Measurements from ENCODE around the gene ZDHHC11.
"Not testable (repeated sequence)": the region's sequence is repeated elsewhere in the genome, so short reads cannot be mapped to it uniquely, and the experiment has no call there.

ZDHHC11 gene

DNA sequence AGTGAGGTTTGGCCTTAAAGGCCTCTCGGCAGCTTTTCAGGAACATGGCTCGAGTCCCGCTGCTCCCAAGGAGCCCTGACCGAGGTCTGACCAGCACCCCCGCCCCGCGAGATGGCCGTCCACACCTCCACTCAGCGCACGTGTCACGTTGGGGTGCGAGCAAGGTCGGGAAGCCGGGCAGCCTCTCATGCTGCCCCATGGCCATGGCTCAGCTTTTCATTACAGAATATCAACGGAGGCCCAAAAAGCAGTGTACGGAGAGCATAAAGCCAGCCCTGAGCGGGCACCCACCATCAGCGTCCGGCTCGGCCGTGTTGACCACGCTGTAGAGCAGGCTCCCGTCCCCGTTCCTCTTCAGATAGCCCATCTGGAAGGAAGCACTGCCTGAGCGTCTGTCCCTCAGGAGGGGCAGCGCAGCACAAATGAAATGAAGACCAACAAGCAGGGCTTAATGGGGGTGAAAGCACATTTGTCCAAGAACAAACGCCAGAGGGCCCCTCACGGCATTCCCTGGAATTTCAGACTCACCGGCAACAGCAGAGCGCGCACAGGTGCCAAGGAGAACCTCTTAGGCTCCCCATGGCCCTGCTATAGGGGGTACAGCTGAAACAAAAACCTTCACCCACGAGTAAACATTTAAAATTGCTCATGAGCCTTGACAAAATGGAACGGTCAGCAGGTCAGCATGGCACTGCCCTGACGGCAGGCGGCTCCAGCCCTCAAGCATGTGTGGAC lies 30.2 kb upstream of the ZDHHC11 start:
- DNase-seq (ENCODE audit: low read depth in 2 of 2): no peak

DNA sequence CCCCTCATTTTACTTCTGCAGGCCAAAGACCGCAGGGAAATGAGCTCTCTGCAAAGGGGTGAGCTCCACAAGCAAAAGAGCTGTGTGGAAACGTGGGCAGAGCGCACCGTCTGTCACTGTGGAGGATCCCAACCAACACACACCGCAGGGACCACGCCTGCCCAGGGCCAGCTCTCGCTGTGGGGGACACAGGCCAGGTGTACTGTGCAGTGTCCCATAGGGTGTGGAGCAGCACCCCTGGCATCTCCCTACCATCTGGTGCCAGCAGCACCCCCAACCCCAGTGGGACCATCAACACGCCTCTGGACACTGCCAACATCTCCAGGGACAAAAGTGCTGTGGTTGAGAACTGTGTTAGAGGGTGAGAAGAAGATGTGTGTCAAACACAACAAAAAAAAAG lies 27.9 kb upstream of the ZDHHC11 start:
- not testable (repeated sequence) for DNase-seq (ENCODE audit: low read depth in 2 of 2)

DNA sequence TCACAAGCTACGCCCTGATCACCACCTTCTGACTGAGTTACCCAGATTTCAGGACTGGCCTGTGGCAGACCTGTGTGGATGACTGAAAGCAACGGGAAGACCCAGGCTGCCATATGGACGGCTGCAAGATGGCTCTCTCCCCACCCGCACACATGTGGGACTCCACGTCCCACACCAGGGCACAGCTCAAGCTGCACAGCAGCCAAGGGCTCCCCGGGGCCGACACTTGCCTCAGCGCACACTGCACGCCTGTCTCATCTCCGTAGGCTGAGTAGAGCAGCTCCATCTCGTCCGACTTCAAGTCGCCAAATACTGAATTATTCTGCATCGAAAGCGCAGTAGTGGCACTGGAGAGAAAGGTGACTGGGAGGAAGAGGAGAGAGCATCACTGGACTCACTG lies 27.3 kb upstream of the ZDHHC11 start:
- no peak for DNase-seq (ENCODE audit: low read depth in 2 of 2)

DNA sequence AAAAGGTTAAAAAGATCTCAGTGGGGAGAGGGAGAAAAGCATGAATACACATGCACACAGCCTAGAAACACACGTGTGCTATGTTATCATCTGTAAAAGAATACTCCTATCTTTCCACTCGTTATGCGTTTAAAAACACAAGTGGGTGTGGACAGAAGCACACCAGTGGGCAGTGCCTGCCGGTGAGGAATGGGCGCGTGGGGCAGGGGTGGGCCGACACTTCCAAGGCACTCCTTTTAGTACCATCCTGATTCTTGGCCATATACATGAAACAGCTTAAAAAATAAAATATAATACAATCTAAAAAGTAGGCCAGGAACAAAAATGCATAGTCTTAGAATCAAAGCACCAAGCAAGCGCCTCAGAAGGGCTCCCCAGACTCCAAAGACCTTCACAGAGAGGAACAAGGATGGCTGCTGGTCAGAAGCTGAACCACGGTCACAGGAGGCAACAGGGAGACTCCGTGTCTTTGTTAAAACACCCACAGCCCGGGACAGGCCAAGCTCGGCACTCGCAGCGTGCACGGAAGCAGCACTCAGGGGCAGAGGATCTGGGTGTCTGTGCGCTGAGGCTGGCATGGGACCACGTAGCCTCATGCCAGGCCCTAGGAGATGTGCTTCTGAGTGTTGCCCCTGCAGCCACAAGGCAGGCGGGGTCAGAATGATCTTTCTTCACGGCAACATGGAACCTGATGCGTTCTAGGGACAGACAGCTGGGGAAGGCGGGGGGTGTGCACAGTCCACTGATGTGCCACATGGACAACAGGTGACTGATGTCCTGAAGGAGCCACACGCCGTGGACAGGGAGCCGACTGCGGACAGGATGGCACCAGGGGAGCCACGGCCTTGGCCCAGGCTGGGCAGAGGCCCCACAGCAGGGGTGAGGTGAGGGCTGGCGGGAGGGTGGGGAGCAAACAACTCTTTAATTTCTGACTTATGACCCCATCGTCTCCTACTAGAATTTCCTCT lies 25.9 kb upstream of the ZDHHC11 start:
- DNase-seq (ENCODE audit: low read depth in 2 of 2): no peak

DNA sequence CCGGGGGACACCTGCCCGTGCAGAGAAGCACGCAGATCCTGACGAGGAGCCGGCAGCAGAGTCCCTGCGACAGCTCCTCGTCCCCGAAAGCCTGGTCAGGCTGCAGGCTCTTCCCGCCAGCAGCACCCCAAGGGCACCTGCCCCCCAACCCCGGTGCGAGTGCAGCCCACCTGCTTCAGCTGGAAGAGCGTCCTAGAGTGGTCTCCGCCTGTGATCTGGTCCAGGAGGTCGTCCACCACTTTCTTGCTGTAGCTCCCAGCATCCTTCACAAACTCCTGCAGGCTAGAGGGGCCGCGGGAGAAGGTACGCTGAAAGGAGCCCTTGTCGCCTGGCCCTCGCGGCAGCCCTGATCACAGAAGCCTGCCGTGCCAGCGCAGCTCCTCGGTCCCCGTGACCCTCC lies 25.1 kb upstream of the ZDHHC11 start:
- DNase-seq (ENCODE audit: low read depth in 2 of 2): no peak

DNA sequence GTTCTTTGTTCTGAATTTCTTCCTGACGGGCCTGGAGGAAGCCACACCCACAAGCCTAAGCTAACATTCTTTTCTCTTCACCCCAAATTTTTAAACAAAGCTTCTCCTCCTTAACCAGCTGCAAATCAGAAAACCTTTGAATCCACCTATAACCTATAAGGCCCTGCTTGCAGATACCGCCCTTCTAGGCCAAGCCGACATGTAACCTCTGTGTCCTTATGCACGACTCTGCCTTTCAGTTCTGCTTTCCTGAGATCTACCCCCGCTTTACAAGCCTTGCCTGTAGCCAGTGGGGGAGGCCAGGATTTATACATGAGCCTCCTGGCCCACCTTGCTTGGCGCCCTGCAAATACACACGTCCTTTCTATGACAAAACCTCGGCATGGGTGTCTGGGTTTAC lies 22.5 kb upstream of the ZDHHC11 start:
- no peak for DNase-seq (ENCODE audit: low read depth in 2 of 2)

DNA sequence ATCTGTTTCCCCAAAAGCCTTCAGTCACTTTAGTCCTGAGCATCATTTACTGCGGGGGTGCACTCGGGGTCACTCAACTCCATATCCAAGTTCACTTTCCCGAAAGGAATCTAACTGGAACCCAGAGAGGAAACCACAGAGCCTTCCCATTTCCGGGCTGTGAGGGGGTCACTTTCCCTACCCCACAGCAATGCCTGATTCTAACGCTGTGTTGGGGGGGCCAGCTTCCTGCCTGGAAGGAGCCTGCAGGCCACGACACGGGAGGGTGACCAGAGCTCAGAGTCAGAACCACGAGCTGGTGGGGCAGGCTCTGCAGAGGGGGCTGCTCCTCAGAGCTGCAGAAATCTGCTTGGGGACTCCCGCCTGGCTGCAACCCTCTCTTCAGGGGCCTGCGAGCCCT lies 21.5 kb upstream of the ZDHHC11 start:
- no peak for DNase-seq (ENCODE audit: low read depth in 2 of 2)

DNA sequence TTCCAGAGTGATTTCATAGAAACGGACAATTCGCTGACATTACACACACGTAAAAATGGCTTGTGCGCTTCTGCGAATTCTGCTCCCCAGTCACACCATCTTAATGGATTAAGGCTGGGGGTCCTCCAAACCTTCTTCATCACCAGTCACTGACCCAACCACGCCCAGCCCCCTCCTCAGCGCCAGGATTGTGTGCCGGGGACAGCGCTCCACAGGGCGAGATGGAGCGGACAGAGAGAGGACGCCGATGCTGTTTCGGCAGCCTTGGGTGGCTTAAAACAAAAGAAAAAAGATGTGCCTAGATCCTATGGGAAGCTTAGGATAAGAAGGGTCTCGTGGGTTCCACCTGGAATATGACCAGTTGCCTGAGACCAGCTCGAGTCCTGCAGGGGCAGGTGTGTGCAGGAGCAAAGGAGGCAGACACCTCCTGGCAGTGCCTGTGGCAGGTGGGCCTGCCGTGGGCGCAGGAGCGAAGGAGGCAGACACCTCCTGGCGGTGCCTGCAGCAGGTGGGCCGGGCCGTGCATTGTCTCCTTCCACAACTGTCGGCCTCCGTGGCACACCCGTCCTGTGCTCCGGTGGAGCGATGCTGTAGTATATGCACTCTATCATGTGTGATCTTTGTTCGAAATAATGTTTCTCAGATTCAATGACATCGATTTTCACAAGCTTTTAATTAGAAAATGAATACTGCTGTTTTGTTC lies 21.0 kb upstream of the ZDHHC11 start:
- no peak for DNase-seq (ENCODE audit: low read depth in 2 of 2)

DNA sequence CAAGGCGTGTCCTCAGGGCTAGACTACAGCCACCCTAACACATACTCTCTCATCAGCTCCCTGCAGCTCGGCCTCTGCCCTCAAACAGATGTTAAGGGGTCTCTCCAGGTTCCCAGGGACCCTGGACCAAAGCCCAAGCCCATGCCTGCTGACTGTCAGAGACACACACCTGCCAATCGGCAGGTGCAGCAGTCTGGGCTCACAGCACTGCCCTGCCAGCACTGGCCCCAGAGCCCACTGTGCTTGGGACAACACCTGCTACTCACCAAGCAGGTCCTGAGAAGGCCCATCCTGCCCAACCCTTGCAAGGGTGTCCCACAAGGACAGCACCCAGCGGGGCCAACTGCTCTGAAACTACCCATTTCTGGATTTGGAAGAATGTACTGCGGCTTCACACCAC lies 20.2 kb upstream of the ZDHHC11 start:
- no peak for DNase-seq (ENCODE audit: low read depth in 2 of 2)

DNA sequence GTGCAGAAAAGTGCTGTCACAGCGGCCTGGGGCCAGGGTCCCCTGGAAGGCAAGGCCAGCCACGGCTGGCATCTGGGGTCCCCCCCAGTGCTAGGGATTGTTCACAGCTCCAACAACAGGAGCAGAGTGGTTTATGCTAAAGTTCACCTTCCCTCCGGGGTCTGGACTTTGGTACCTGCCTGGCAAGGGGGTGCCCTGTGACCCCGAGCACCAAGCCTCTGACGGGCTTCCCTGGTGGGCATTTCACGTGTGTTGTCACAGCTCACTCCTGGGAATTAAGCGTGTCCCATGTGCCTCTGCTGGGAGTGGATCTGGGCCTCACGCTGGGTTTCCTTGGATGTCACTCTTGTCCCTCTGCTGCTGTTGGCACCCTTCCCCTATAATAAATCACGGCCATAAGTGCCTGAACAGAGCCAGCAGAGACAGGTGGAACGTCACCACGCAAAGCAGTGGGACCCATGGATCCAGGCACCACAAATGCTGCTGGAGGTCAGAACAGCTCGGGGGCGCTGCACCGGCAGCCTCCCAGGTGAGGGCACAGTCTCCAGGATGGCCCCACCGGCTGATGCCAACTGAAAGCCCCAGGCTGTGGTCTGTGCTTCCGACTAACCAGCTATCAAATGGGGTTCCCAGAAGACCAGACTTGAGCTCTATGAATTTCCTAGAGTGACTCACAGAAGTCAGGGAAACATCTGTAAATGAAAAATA lies 17.8 kb upstream of the ZDHHC11 start:
- no peak for DNase-seq (ENCODE audit: low read depth in 2 of 2)

DNA sequence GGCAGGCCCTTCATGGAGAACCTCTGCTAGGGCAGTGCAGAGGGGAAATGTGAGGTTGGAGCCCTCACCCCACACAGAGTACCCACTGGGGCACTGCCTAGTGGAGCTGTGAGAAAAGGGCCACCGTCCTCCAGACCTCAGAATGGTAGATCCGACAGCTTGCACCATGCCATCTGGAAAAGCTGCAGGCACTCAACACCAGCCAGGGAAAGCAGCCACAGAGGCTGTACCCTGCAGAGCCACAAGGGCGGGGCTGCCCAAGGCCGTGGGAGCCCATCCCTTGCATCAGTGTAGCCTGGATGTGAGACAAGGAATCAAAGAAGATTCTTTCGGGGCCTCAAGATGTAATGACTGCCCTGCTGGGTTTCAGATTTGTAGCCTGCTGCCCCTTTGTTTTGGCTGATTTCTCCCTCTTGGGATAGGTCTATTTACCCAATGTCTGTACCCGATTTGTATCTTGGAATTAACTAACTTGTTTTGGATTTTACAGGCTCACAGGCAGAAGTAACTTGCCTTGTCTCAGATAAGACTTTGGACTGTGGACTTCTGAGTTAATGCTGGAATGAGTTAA lies 16.6 kb upstream of the ZDHHC11 start:
- no peak for DNase-seq (ENCODE audit: low read depth in 2 of 2)

DNA sequence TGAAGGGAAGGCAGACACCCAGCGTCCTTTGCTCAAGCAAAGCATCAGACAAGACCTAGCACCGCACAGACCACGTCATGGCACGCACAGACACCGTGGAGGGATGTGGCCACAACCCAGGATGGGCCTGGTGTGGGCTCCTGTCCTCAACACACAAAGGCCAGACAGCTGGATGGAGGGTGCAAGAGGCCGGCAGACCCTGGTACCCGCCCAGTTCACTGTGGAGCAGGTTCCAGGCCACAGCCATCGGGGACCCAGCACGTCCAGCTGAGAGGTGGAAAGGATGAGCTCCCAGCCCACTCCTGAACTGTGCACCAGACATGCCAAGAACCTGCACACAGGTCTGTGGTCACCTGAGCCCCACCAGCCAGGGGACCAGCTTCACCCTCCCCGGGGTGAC lies 15.0 kb upstream of the ZDHHC11 start:
- DNase-seq (ENCODE audit: low read depth in 2 of 2): no peak

DNA sequence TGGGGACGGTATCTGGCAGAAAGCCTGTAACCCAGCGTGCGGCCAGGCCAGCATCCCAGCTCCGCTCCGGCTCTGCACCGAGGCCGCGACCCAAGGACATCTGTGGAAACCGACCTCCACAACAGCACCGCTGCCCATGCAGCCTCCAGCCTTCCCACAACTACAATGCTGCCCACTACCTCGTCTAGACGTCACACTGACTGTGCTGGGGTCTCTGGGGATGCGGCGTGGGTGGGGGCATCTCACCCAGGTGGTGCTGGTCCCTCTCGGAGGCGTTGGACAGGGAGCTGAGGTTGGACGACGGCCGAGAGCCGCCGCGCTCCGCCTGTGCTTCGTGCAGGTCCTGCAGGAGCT lies 14.4 kb upstream of the ZDHHC11 start:
- DNase-seq (ENCODE audit: low read depth in 2 of 2): no peak

DNA sequence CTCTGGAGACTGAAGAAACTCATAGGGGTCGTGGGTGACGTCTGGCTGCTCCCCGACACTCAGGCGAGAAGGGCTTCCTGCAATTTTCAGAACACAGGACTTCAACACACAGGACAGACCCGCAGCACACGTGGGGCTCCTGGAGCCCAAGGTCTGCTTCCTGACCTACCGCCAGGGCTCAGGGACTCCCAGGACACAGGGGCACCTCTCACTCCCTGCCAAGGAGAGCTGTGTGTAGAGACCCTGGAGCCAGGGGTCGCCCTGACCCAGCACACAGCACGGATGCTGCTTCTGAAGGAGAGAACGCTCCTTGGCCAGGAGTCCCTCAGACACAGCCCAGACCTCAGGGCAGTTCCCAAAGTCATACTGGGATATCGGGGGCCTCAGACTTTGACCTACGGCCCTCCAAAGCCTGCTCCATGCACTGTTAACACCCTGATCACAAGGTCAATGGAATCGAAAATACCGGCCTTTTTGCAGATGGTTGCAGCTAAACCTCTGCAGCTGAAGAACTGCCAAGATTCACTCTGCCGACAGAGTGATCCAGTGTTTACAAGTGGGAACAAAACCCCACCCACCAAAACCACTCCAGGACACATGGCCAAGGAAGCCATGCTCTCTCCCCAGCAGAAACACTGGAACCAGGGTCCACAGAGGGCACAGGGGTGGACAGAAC lies 13.8 kb upstream of the ZDHHC11 start:
- DNase-seq (ENCODE audit: low read depth in 2 of 2): no peak

DNA sequence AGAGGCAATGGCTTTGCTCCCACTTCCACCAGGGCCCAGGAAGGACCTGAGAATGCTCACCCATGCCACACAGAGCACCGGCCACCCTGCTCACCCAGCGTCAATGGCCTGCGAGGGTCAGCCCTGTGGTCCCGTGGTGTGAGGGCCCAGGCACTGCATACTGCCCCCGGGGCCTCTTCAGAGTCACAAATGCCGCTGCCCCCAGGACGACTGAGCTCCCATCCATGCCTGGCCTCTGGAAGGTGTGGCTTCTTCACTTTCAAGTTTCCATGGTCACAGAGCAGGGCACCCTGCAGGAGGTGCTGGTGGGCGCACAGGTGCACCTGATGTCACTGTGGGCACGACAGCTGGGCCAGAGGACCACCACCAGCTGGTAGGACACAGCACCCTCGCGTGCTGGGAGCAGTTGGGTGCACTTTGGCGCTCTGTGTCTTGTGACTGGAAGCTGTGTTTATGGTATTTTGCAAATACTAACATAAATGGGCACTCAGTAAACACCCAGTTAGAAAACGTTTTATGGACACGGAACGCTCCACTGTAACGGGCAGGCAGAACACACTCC lies 12.5 kb upstream of the ZDHHC11 start:
- DNase-seq (ENCODE audit: low read depth in 2 of 2): no peak

DNA sequence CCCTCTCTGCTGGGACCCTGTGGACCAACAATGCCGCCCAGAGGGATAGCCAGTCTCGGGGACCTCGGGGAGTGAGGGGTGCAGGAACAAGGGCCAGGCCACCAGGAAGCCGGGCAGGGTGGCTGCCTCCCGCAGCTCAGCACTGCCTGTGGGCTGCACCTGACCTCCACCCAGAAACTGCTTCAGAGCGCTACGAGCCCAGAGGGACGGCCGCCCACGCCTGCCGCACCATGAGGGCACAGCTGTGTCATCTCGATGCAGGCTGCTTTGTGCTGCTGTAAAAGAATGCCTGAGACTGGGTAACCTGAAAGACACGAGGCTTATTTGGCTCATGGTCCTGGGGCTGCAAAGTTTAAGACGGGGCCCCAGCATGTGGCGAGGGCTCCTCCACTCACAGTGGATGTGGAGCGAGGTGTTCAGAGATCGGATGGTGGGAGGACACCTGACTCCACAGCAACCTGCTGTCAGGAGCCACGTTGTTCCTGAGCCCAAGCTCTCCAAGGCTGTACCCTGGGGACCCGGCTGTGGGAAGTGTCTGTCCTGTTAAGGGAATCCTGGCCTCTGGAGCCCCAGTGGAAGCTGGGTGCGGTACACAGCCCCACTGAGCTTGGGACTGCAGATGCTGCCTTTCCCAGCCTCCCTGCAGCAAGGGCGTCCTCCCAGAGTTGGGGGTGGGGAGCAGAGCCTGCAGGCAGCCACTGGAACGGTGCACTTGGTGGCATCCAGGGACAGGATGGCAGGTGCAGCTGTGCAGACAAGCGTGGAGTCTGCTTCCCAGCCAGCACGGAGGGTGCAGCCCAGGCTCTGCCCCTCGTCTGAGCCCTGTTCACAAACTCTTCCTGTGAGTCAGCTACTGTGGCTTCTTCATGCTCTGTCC lies 11.8 kb upstream of the ZDHHC11 start:
- DNase-seq (ENCODE audit: low read depth in 2 of 2): no peak

DNA sequence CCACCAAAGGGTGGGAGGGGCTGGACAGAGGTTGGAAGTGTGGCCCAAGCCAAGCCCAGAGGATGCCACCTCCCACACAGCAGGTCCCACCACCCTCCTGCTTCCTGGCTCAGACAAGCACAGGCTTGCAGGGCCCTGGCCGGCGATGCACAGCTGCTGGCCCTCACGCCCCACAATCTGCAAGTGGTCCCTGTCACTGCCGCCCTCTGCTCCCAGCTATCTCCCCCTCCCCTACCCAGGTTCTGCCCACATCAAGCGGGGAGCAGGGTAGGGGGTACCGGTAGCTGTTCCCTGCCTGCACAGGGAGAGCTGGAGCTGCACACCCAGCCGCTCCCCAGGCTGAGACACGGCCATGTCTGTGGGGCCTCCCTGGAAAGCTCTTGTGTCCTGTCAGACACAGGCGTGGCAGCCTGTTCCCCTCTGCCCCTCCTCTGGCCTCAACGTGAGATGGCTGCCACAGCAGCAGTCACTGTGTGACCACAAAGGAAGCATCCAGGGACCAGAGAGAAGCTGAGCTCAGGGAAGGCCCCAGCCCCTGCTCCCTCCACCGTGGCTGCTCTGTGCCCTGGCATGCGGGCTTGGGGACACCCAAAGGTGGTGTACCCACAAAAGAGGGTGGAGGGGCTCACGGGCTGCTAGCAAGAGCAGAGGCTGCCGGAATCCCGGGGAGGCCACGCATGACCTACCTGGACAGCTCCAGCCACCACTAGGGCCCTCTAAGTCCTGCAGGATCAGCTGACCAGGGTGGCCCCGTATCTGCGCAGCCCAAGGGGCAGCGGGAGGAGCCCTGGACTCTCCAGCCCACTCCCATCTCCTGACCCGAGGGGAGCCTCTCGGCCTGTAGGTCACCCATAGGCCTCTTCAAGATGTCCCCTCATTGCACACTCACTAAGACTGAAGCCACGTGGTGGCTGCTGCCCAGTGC lies 10.9 kb upstream of the ZDHHC11 start:
- no peak for DNase-seq (ENCODE audit: low read depth in 2 of 2)

DNA sequence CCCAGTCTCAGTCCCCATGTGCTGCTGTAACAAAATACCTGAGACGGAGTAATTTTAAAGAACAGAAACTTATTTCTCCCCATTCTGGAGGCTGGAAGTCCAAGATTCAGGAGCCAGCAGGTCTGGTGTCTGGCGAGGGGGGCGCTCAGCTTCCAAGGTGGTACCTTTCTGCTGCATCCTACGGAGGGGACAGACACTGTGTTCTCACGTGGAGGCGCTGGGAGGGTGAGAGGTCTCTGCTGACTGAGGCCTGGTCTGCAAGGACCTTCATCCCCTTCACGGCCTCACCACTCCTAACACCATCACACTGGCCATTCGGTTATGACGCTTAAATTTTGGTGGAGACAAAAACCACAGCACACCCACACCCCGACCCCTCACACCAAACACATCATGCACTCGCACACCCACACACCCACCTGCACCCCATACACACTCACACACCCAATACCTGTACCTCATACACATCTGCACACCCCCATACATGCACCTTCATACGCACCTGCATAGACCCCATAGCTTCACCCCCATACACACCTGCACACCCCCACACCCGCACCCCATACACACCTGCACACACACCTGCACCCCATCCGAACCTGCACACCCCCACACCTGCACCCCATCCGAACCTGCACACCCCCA lies 9.8 kb upstream of the ZDHHC11 start:
- DNase-seq (ENCODE audit: low read depth in 2 of 2): no peak

Measured in stimulated activated CD4-positive, alpha-beta T cell treated with anti-CD3 and anti-CD28 coated beads, Interleukin-4, amount 100 ng/mL, for 48 hours (primary cell).